Mesodermal cell (in vitro differentiated cells): ENCODE data around the gene HLA-B.

Source experiments
- H3K27ac ChIP-seq: 2 replicates; pipeline ENCODE4 v1.7.0; 2013; ENCODE audit warnings: mild to moderate bottlenecking, low read depth, low read length, moderate library complexity; ENCODE audit not compliant: severe bottlenecking
- H3K36me3 ChIP-seq: 2 replicates; pipeline ENCODE4 v1.7.1; 2013; ENCODE audit warnings: mild to moderate bottlenecking, low read length, moderate library complexity; ENCODE audit not compliant: control insufficient read depth, insufficient read depth
- H3K4me1 ChIP-seq: one replicate; pipeline ENCODE4 v1.7.1; 2013; ENCODE audit warnings: mild to moderate bottlenecking, low read length; ENCODE audit not compliant: insufficient read depth, control insufficient read depth, poor library complexity, severe bottlenecking
- H3K4me3 ChIP-seq: 2 replicates; pipeline ENCODE4 v1.7.0; 2013; ENCODE audit warnings: low read length, control low read depth, mild to moderate bottlenecking; ENCODE audit not compliant: insufficient read depth, poor library complexity, severe bottlenecking; ENCODE audit errors: extremely low read depth
- H3K9me3 ChIP-seq: 2 replicates; pipeline ENCODE4 v1.7.1; 2013; ENCODE audit warnings: mild to moderate bottlenecking, low read length, moderate library complexity; ENCODE audit not compliant: control insufficient read depth
- whole genome bisulfite sequencing, 2 experiments: methylation state at CpG; one replicate each; pipeline ENCODE4 v1.1.5; 2013; ENCODE audit warnings: missing lambda C conversion rate in 2 of 2; ENCODE audit not compliant: insufficient coverage in 2 of 2; 5-methylcytosine and 5-hydroxymethylcytosine counted together

The HLA-B gene

GRCh38 chr6:31362751-31363150, 5.8 kb upstream of the HLA-B start:
- Histone ChIP-seq H3K4me1 (no peaks in the 10 kb centered on the region), H3K36me3 (no peaks in the 10 kb centered on the region), H3K27ac (no peak overlapping the region), H3K9me3 (no peaks in the 10 kb centered on the region), H3K4me3 (no peak overlapping the region)
- 73 to 77% methylated on average over 2 to 3 of the region's 5 CpGs for WGBS, 2 experiments

GRCh38 chr6:31359581-31359980, 2.6 kb upstream of the HLA-B start:
- H3K36me3 ChIP-seq = peaks cover 8% of the 10 kb centered on the region
- 80 to 100% methylated on average over 1 of the region's 1 CpG for WGBS, 2 experiments
- H3K4me3 ChIP-seq = no peak overlapping the region
- H3K4me1 ChIP-seq = no peaks in the 10 kb centered on the region
- H3K27ac ChIP-seq = no peak overlapping the region
- no peaks in the 10 kb centered on the region for H3K9me3 ChIP-seq

GRCh38 chr6:31358302-31358701, 1.3 kb upstream of the HLA-B start:
- no CpG with 5 or more reads among the region's 4 CpGs for WGBS, 2 experiments
- H3K36me3 ChIP-seq = peaks cover 8% of the 10 kb centered on the region
- H3K4me1 ChIP-seq = no peaks in the 10 kb centered on the region
- no peak overlapping the region for H3K27ac ChIP-seq
- no peaks in the 10 kb centered on the region for H3K9me3 ChIP-seq
- H3K4me3 ChIP-seq = no peak overlapping the region

- no peak overlapping the region for H3K4me3 ChIP-seq
- peaks cover 8% of the 10 kb centered on the region for H3K36me3 ChIP-seq
- H3K27ac ChIP-seq = no peak overlapping the region
- 48 to 57% methylated on average over 3 to 6 of the region's 6 CpGs for WGBS, 2 experiments
- no peaks in the 10 kb centered on the region for H3K9me3 ChIP-seq
- no peaks in the 10 kb centered on the region for H3K4me1 ChIP-seq
Observed at GRCh38 chr6:31357886-31358285, 907 bp upstream of the HLA-B start.

GRCh38 chr6:31356216-31356945, 598 bp downstream of the HLA-B start:
- Histone ChIP-seq H3K36me3 (peaks cover 8% of the 10 kb centered on the region), H3K4me1 (no peaks in the 10 kb centered on the region), H3K27ac (no peak overlapping the region), H3K9me3 (no peaks in the 10 kb centered on the region), H3K4me3 (peak overlapping the region; percentile 62)
- WGBS, 2 experiments = 6 to 11% methylated on average over 42 to 46 of the region's 83 CpGs

- H3K4me1 ChIP-seq = no peaks in the 10 kb centered on the region
- peaks cover 8% of the 10 kb centered on the region for H3K36me3 ChIP-seq
- no peak overlapping the region for H3K4me3 ChIP-seq
- H3K9me3 ChIP-seq = no peaks in the 10 kb centered on the region
- WGBS, 2 experiments = 89 to 90% methylated on average over 4 to 5 of the region's 5 CpGs
- no peak overlapping the region for H3K27ac ChIP-seq
Observed at GRCh38 chr6:31355583-31355948, 1.4 kb downstream of the HLA-B start.

- 80 to 97% methylated on average over 3 to 6 of the region's 11 CpGs for WGBS, 2 experiments
Observed at GRCh38 chr6:31354864-31355582, 2.0 kb downstream of the HLA-B start.

GRCh38 chr6:31354158-31354863, 2.7 kb downstream of the HLA-B start:
- Histone ChIP-seq H3K4me3 (no peak overlapping the region), H3K36me3 (peaks cover 8% of the 10 kb centered on the region), H3K4me1 (no peaks in the 10 kb centered on the region), H3K27ac (no peak overlapping the region), H3K9me3 (no peaks in the 10 kb centered on the region)
- 89 to 93% methylated on average over 3 to 5 of the region's 11 CpGs for WGBS, 2 experiments

More at GRCh38 chr6:31354864-31355582, 2.0 kb downstream of the HLA-B start:
- Histone ChIP-seq H3K36me3 (peaks cover 8% of the 10 kb centered on the region), H3K4me3 (no peak overlapping the region), H3K9me3 (no peaks in the 10 kb centered on the region), H3K4me1 (no peaks in the 10 kb centered on the region), H3K27ac (no peak overlapping the region)

- Histone ChIP-seq H3K9me3 (no peaks in the 10 kb centered on the region), H3K36me3 (peaks cover 8% of the 10 kb centered on the region), H3K4me1 (no peaks in the 10 kb centered on the region), H3K4me3 (no peak overlapping the region), H3K27ac (no peak overlapping the region)
- 78 to 89% methylated on average over 5 of the region's 6 CpGs for WGBS, 2 experiments
Observed at GRCh38 chr6:31353384-31353945, 3.5 kb downstream of the HLA-B start.

- H3K36me3 ChIP-seq = peaks cover 8% of the 10 kb centered on the region
- H3K4me3 ChIP-seq = no peak overlapping the region
- WGBS, 2 experiments = 85 to 91% methylated on average over 3 of the region's 6 CpGs
- no peaks in the 10 kb centered on the region for H3K4me1 ChIP-seq
- H3K27ac ChIP-seq = no peak overlapping the region
- H3K9me3 ChIP-seq = no peaks in the 10 kb centered on the region
Observed at GRCh38 chr6:31352683-31353383, 4.1 kb downstream of the HLA-B start.
